NCI-H187 treated with DMSO at 0.1 percent for 48 hours (cell line): Measurements from ENCODE around the gene GULP1.
"Not testable (repeated sequence)": the region's sequence is repeated elsewhere in the genome, so short reads cannot be mapped to it uniquely, and the experiment has no call there.

Experiments used
- DNase-seq: peaks from one replicate; lab custom pipeline; 2025; lab: John Stamatoyannopoulos, UW

GULP1 gene

DNA sequence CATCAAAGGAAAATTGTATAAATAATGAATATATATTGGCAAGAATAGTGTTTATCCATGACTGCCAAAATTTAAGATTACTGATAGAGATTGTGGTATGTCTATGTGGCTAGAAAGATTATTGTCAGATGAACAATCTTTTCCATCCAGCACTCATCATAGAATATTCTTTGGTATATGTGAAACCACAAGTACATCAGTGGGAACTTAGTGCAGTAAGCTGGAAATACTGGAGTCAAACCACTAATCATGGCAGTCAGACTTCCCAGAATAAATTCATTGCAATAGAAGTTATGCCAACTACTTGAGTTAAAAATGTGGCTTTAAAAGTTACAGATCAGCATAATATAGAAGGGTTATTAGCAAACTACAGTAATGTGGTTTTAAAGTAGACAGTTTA lies 310.3 kb downstream of the GULP1 start:
- no peak for DNase-seq

DNA sequence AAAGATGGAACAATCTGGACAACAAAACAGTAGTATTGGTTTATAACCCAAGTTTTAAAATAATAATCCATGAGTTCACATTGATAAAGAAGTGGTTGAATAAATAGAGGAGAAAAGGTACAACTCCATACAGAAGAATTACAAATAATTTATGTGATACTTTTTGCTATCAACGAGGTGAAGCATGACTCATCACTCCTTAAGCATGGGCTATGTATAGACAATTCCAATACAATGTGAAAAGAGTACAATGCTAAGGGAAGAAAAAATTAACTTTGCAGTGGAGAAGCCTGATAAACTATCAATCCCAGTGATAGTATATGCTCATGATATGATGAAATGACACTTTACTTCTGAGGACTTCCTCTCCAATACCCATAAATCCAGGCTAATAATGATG lies 312.9 kb downstream of the GULP1 start:
- DNase-seq: no peak

DNA sequence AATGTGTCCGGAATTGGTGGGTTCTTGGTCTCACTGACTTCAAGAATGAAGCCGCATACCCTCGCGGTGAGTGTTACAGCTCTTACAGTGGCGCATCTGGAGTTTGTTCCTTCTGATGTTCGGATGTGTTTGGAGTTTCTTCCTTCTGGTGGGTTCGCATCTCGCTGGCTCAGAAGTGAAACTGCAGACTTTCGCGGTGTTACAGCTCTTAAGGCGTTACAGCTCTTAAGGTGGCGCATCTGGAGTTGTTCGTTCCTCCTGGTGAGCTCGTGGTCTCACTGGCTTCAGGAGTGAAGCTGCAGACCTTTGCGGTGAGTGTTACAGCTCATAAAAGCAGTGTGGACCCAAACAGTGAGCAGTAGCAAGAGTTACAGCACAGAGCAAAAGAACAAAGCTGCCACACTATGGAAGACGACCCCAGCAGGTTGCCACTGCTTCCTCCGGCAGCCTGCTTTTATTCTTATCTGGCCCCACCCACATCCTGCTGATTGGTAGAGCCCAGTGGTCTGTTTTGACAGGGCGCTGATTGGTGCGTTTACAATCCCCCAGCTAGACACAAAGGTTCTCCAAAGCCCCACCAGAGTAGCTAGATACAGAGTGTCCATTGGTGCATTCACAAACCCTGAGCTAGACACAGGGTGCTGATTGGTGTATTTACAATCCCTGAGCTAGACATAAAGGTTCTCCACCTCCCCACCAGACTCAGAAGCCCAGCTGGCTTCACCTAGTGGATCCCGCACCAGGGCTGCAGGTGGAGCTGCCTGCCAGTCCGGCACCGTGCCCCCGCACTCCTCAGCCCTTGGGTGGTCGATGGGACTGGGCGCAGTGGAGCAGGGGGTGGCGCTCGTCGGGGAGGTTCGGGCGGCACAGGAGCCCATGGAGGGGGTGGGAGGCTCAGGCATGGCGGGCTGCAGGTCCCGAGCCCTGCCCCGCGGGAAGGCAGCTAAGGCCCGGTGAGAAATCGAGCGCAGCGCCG lies 314.2 kb downstream of the GULP1 start:
- DNase-seq: not testable (repeated sequence)

DNA sequence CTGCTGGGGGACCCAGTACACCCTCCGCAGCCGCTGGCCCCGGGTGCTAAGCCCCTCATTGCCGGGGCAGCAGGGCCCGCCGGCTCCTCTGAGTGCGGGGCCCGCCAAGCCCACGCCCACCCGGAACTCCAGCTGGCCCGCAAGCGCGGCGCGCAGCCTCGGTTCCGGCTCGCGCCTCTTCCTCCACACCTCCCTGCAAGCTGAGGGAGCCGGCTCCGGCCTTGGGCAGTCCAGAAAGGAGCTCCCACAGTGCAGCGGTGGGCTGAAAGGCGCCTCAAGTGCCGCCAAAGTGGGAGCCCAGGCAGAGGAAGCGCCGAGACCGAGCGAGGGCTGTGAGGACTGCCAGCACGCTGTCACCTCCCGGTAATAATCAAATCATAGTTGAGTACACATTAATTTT lies 314.9 kb downstream of the GULP1 start:
- DNase-seq: not testable (repeated sequence)

DNA sequence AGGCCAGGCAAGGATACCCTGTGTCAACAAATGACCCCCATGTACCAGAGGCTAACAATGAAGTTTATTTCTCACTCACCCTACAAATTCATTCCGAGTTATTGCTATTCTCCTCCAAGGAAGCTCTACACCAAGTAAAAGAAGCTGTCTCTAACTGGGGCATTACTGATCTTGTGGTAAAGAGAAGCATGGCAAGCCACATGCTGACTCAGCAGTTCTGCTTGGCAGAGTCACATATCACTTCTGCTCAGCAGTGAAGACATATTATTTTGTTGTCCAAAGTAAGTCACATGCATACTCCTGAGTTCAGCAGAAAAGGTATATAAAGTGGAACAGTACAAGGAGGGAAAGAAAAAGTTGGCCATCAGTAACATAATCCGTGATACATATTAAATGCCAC lies 315.8 kb downstream of the GULP1 start:
- DNase-seq: no peak

DNA sequence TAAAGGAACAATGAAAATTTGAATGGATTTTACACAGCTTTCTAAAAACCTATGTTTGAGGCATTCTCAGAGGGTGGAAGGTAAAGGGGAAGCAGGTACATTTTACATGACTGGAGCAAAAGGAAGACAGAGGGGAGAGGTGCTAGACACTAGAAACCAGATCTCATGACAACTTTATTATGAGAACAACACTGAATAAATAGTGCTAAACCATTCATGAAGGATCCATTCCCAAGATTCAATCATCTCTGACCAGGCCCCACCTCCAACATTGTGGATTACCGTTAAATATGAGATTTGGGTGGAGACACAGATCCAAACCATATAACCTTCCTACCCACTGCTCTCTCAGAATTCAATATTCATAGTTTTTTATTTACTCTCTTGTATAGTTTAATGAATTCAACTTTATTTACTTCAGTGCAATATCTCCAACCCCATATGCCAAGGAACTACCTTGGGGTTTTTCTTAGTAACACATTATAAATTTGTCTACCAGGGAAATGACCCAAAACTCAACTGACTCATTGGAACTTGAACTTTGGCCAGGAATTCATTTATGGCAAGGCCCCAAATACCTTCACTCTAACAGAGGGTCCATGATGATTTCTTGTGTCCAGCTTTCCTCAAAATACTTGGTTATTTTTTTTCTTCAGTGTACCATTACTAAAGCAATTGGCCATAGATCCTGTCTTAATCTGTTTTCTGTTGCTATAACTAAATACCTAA lies 317.8 kb downstream of the GULP1 start:
- DNase-seq: no peak

DNA sequence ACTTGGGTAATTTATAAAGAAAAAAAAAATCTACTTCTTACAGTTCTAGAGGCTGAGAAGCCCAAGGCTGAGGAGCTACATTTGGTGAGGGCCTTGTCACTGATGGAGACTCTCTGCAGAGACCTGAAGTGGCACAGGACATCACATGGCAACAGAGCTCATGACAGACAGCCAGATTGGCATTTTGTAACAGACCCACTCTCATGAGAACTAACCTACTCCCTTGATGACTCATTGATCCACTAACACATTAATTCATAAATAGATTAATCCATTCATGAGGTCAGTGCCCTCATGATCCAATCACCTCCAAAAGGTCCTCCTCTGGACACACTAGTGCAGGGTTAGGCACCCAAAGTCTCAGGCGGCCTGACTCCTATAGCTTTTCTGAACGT lies 318.4 kb downstream of the GULP1 start:
- DNase-seq: no peak

DNA sequence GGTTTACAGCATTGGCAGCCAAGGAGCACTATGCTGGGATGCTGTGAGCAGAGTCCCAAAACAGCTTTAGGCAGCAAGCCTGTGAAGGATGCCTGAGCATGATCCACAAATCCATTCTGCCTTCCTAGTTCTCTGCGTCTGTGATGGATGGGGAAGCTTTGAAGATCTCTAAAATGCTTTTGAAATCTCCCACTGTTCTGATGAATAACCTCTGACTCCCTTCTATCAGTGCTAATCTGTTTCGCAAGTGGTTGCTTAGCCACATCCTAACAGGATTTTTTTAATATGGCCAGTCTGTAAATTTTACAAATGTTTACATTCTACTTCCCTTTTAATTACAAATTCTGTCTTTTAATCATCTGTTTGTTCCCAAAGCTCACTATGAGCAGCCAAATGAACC lies 319.2 kb downstream of the GULP1 start:
- DNase-seq: no peak

DNA sequence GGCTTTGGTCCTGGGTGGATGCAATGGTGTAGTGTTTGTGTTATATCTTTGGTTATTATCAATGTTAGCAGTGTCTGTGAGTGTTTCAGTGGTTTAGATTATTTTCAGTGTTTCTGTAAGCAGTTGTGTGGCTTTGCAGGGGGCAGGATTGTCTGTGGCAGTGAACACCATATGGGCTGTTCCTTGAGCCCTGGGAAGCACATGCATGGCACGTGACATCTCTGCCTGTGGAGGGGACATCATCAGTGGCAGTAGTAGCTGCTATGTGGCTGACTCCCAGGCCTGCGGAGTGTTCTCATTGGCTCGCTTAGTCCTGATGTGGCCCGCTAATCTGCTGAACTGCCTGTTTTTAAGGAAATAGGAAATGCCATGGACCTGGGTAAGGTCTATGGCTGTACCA lies 327.5 kb downstream of the GULP1 start:
- DNase-seq: no peak

DNA sequence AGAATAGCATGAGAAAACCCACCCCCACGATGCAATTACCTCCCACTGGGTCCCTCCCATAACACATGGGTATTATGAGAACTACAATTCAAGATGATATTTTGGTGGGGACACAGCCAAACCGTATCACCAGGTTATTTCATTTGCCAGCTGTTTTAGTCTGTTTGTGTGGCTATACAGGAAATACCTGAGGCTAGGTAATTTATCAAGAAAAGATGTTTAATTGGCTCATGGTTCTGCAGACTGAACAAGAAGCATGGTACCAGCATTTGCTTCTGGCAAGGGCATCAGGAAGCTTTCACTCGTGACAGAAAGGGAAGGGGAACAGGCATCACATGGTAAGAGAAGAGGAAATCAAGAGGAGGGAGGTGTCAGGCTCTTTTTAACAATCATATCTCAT lies 329.2 kb downstream of the GULP1 start:
- no peak for DNase-seq

DNA sequence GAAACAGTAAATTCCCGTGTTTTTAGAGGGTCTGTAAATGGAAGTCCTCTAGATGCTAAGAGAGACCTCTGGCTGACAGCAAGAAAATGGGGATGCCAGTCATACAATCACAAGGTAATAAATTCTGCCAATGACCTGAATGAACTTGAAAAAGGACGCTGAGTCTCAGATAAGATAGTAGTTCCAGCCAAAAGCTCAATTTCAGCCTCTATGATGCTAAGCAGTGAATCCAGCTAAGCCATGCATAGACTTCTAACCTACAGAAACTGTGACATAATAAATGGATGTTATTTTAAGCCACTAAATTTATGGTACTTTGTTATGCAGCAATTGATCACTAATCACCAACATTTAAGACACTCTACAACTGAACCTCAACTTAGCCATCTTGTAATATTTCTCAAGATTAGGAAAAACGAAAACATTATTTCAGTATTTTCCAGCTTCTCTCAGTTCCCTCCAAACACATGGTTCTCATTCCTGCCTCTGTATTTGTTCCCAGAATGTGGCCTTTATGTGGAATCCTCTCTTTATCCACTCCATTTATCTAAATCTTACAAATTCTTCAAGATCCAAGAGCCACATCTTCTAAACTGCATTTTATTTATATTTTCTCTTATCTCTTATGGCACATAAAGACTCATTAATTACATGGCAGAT lies 331.1 kb downstream of the GULP1 start:
- no peak for DNase-seq

DNA sequence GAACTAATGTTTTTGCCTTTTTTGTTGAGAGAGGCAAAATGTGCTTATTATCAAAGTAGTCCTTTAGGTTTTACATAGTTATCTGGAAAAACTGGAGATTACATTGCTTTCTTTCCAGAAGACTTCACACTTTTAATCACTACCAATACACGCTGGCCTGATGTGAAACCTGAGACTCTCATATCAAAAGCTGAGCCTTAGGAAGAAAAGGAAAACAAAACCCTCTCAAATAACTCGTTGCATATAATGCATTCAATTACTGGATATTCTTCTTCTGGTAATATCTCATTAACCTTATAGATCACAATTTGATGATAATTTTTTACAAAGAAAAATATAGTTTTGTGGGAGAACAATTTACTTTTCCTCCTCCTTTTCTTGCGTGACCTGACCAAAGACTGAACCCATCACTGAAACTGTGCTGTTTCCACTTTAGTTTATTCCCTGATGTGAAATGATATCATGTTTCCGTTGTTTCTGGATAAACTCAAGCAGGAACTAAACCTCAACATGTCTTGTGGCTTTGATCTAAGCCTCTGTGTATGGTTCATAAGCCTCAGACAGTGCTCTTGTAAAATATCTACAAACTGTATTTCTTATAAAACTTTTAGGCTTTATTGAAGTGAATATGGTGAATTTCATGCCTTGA lies 332.4 kb downstream of the GULP1 start:
- no peak for DNase-seq

DNA sequence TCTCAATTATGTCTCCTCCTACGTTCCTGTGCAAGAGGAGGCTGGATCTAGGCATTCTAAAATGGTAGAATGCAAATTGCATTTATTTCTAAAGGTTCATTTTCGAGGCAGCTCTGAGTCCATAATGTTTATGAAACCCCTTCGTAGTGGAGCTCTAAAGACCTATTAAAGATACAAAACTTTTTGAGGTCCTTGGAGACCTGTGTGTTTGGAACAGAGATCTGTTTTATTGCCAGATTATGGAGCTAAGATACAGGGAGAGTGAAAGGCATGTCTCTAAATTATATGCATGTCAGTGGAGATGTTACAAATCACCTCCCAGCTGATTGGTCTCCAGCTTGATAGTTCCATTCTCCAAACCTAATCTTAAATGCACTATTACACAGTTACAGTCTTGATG lies 335.8 kb downstream of the GULP1 start:
- no peak for DNase-seq

DNA sequence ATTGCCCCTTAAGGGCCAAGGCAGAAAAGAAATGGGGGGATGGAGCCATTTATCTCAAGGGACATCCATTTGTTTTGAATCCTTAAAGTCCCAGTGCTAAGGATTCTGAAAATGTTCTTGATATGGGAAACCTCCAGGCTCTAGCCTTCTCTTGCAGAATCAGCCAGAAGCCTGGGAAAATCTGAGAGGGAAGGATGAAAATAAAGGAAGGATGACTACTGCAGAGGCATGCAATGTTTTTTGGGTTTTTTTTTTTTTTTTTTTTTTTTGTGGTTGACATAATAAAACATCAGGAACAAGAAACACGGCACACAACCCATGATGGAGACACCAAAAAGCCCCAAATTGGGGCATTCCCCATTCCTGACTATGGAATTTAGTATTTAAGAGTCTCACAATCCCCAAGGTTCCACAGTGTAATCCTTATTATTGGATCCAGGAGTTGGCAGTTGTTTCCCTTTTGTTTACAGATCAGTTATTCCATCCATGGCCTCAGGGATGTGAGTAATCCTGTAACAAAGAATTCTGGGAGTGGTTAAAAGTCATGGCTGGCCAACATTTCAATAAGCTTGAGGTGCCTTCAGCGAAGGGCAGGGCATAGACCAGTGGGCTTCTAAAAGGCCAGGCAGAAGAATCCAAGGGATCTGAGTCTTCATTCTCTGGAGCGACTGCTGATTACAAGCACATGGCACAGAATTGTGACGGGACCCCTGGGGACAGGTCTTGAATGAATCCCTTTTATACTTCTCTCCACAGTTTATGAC lies 337.5 kb downstream of the GULP1 start:
- no peak for DNase-seq

DNA sequence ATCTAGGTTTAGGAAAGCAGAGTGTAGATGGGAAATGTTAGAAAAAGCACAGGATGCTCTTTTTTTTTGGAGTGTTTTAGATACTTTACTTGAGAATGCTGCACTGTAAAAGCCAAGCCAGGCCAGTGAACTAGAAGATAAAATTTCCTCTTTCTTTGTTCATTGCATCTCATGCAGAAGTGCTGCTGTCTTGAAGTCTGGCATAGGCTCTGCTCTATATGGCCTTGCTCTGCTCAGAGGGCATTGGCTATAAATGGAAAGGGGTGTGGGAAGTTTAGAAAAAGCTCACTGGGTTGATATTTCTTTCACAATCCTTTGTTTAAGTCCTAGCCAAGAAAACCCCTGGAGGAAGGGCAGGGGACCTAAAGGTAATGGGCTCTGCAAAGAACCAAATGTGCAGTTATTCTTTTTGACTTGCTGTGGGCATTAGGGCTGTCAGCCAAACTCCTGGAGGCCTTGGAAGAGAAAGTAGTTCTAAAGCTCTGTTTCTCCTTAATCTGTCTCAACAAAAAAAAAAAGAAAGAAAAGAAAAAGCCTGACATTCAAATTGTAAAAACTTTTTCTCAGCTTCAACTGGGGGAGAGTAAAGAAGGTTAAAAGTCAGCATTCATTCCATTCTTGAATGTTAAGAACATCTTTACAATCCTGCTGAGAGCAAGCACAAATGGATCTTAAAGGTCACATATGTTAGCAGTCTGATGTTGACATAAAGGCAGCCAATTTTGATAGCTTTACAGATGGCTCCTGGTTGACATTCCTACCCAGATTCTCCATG lies 338.3 kb downstream of the GULP1 start:
- DNase-seq: no peak

DNA sequence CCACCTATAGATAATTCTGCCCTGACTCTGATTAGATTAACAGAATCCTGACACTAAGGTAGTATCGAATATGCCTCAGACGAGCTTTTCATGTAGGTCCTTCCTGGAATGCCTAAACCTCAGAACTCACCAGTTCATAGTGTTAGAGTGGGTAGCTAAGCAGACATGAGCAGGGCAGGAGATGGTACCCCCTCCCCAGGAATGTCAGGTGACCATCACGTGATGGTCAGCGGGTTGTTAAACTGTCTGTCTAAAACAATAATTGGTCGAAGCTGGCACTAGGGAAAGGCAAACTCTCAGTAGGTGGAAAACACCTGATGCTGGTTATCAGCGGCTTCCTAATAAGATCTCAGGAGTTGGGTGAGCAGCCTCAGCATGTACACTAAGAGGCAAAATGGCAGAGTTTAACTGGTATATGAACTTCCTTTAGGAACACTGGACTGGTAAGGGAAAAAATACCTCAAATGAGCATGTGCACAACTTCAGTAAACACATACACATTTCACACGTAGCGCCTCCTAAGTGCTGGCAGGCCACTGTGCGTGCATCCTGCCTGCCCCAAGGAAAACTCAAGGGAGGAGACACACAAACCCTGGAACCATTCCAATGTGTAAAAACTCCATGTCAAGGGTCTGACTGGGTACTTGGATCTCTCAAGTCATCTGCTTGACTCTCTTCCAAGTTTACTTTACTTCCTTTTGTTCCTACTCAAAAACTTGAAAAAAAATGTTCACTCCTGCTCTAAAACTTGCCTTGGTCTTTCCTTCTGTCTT lies 339.5 kb downstream of the GULP1 start:
- DNase-seq: no peak

DNA sequence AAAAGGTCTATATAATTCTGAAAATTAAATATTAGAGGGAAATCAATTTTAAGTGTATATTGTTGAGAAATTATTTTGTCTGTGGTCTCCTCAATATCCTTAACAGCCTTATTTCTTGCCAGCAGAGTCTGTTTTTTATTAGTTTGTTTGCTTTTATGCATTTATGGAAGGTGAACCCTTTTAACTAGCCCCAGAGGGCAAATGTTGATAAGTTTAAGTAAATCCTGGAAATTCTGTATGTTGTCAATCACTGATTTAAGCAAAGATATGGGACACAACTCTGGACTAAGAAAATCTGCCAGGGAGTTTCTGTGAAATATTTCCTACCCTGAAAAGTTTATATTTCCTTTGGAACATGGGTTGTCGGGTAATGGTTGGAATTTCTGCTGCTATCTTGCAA lies 343.0 kb downstream of the GULP1 start:
- DNase-seq: no peak
